Large intestine (tissue), 12 donors: ENCODE measurements around the gene NUP85. TPM values are rescaled to one million over a fixed set of nuclear protein-coding genes. Genes with fewer than 3 reads are reported as not detected.
A peak's percentile ranks its signal among the peaks of the same experiment; 100 is the strongest.
"Not testable (repeated sequence)": the region's sequence is repeated elsewhere in the genome, so short reads cannot be mapped to it uniquely, and the experiment has no call there.

Experiments used
- DNase-seq, 2 donors: peaks; one replicate each; pipeline versions ENCODE4 v3.0.0 to v3.0.0-alpha.2; 2013
- H3K27ac ChIP-seq: one replicate; pipeline ENCODE4 v1.5.1; 2013; ENCODE audit warnings: low read length
- H3K27me3 ChIP-seq: 2 replicates; pipeline ENCODE4 v1.6.1; 2013; ENCODE audit warnings: low read length; ENCODE audit not compliant: control insufficient read depth, insufficient read depth
- H3K36me3 ChIP-seq: 2 replicates; pipeline ENCODE4 v1.6.1; 2013; ENCODE audit warnings: low read length; ENCODE audit not compliant: control insufficient read depth, insufficient read depth
- H3K4me1 ChIP-seq: one replicate; pipeline ENCODE4 v1.6.1; 2013; ENCODE audit warnings: low read length; ENCODE audit not compliant: control insufficient read depth, insufficient read depth
- H3K4me3 ChIP-seq: one replicate; pipeline ENCODE4 v1.5.1; 2013; ENCODE audit warnings: low read length
- H3K9me3 ChIP-seq: one replicate; pipeline ENCODE4 v1.6.1; 2013; ENCODE audit warnings: mild to moderate bottlenecking, low read depth, low read length, moderate library complexity; ENCODE audit not compliant: control insufficient read depth
- WGBS: methylation state at CpG from one replicate; pipeline ENCODE4 v1.1.5; 2013; ENCODE audit warnings: low lambda C conversion rate; ENCODE audit not compliant: insufficient coverage; 5-methylcytosine and 5-hydroxymethylcytosine counted together
- long read RNA-seq, 11 donors: transcript quantifications; one replicate each; lab custom pipeline, GENCODE V29; 2026
- polyA plus RNA-seq: library from polyadenylated mRNA; unstranded; fragments of 120-200 nt; gene quantifications from one replicate; pipeline ENCODE4 v1.2.1, GENCODE V29; 2013

The NUP85 gene, protein sequence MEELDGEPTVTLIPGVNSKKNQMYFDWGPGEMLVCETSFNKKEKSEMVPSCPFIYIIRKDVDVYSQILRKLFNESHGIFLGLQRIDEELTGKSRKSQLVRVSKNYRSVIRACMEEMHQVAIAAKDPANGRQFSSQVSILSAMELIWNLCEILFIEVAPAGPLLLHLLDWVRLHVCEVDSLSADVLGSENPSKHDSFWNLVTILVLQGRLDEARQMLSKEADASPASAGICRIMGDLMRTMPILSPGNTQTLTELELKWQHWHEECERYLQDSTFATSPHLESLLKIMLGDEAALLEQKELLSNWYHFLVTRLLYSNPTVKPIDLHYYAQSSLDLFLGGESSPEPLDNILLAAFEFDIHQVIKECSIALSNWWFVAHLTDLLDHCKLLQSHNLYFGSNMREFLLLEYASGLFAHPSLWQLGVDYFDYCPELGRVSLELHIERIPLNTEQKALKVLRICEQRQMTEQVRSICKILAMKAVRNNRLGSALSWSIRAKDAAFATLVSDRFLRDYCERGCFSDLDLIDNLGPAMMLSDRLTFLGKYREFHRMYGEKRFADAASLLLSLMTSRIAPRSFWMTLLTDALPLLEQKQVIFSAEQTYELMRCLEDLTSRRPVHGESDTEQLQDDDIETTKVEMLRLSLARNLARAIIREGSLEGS
- 49.9 TPM for polyA plus RNA-seq
- long read RNA-seq, donor 1, partial matches to known transcripts, result 6 of 8 reads
- long read RNA-seq, donor 1, other reads (novel, unspliced or antisense), result 0 of 8 reads
- long read RNA-seq, donor 2, partial matches to known transcripts, result 17 of 27 reads
- long read RNA-seq, donor 2, other reads (novel, unspliced or antisense), result 0 of 27 reads
- long read RNA-seq, donor 3, result 0 reads
- long read RNA-seq, donor 4, result 0 reads
- long read RNA-seq, donor 5, partial matches to known transcripts, result 8 of 15 reads
- long read RNA-seq, donor 5, other reads (novel, unspliced or antisense), result 0 of 15 reads
- long read RNA-seq, donor 6, transcript NUP85-201 (19 exons, 2,121 nt), result major isoform, 5 of 19 reads
- long read RNA-seq, donor 6, partial matches to known transcripts, result 12 of 19 reads
- long read RNA-seq, donor 6, other reads (novel, unspliced or antisense), result 0 of 19 reads
- long read RNA-seq, donor 7, partial matches to known transcripts, result 16 of 18 reads
- long read RNA-seq, donor 7, other reads (novel, unspliced or antisense), result 0 of 18 reads
- long read RNA-seq, donor 8, partial matches to known transcripts, result 14 of 21 reads
- long read RNA-seq, donor 8, other reads (novel, unspliced or antisense), result 0 of 21 reads
- long read RNA-seq, donor 9, partial matches to known transcripts, result 10 of 15 reads
- long read RNA-seq, donor 9, other reads (novel, unspliced or antisense), result 0 of 15 reads
- long read RNA-seq, donor 10, transcript NUP85-201 (19 exons, 2,121 nt), result major isoform, 9 of 26 reads
- long read RNA-seq, donor 10, partial matches to known transcripts, result 14 of 26 reads
- long read RNA-seq, donor 10, other reads (novel, unspliced or antisense), result 0 of 26 reads
- long read RNA-seq, donor 11, partial matches to known transcripts, result 7 of 11 reads
- long read RNA-seq, donor 11, other reads (novel, unspliced or antisense), result 0 of 11 reads

GRCh38 chr17:75205037-75205792 is at the start of gene NUP85:
NUP85 (plus strand) TSS chr17:75205679; CDS start chr17:75205762, 83 bp downstream.
- peaks cover 8% of the 10 kb centered on the region for H3K36me3 ChIP-seq
- H3K4me1 ChIP-seq, result peaks cover 19% of the 10 kb centered on the region
- peak; percentile 91 to 95 for DNase-seq
- peak within 1 kb of the TSS; percentile 94 for H3K27ac ChIP-seq
- no peaks in the 10 kb centered on the region for H3K27me3 ChIP-seq
- H3K9me3 ChIP-seq, result no peaks in the 10 kb centered on the region
- no CpG with 5 or more reads among the region's 57 CpGs for WGBS
- H3K4me3 ChIP-seq, result peak within 1 kb of the TSS; percentile 75

- not testable (repeated sequence) for DNase-seq, H3K4me3 ChIP-seq, H3K4me1 ChIP-seq, H3K36me3 ChIP-seq, H3K27me3 ChIP-seq, H3K9me3 ChIP-seq, H3K27ac ChIP-seq
- WGBS, result no CpG with 5 or more reads among the region's 8 CpGs
Measured at GRCh38 chr17:75158480-75158879, 47.0 kb upstream of the NUP85 start.

- no peak overlapping the region for H3K27ac ChIP-seq
- no peaks in the 10 kb centered on the region for H3K36me3 ChIP-seq
- H3K4me1 ChIP-seq, result no peaks in the 10 kb centered on the region
- peak in 1 of 2 donors; percentile 19 for DNase-seq
- no peak overlapping the region for H3K4me3 ChIP-seq
- no peaks in the 10 kb centered on the region for H3K27me3 ChIP-seq
- WGBS, result no CpG with 5 or more reads among the region's 4 CpGs
- H3K9me3 ChIP-seq, result no peaks in the 10 kb centered on the region
Measured at GRCh38 chr17:75159196-75160031, 46.1 kb upstream of the NUP85 start.

- H3K27ac ChIP-seq, result no peak overlapping the region
- H3K9me3 ChIP-seq, result no peaks in the 10 kb centered on the region
- no peaks in the 10 kb centered on the region for H3K27me3 ChIP-seq
- H3K36me3 ChIP-seq, result no peaks in the 10 kb centered on the region
- H3K4me3 ChIP-seq, result no peak overlapping the region
- WGBS, result 100% methylated on average over 4 of the region's 5 CpGs
- no peaks in the 10 kb centered on the region for H3K4me1 ChIP-seq
- DNase-seq, result no peak
Measured at GRCh38 chr17:75160211-75160610, 45.3 kb upstream of the NUP85 start.

- WGBS, result no CpG with 5 or more reads among the region's 5 CpGs
- DNase-seq, result no peak
- Histone ChIP-seq H3K9me3 (no peaks in the 10 kb centered on the region), H3K36me3 (peaks cover 16% of the 10 kb centered on the region), H3K27me3 (no peaks in the 10 kb centered on the region), H3K27ac (no peak overlapping the region), H3K4me1 (no peaks in the 10 kb centered on the region), H3K4me3 (no peak overlapping the region)
Measured at GRCh38 chr17:75163074-75163473, 42.4 kb upstream of the NUP85 start.

DNA sequence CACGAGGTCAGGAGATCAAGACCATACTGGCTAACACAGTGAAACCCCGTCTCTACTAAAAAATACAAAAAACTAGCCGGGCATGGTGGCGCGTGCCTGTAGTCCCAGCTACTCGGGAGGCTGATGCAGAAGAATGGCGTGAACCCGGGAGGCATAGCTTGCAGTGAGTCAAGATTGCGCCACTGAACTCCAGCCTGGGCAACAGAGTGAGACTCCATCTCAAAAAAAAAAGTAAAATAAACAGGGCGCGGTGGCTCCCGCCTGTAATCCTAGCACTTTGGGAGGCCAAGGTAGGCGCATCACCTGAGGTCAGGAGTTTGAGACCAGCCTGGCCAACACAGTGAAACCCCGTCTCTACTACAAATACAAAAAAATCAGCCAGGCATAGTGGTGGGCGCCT is 40.9 kb upstream of the NUP85 start:
- no CpG with 5 or more reads among the region's 15 CpGs for WGBS
- H3K27ac ChIP-seq, H3K4me3 ChIP-seq, H3K27me3 ChIP-seq, H3K4me1 ChIP-seq, H3K9me3 ChIP-seq, DNase-seq: not testable (repeated sequence)
- H3K36me3 ChIP-seq, result peaks cover 24% of the 10 kb centered on the region

DNA sequence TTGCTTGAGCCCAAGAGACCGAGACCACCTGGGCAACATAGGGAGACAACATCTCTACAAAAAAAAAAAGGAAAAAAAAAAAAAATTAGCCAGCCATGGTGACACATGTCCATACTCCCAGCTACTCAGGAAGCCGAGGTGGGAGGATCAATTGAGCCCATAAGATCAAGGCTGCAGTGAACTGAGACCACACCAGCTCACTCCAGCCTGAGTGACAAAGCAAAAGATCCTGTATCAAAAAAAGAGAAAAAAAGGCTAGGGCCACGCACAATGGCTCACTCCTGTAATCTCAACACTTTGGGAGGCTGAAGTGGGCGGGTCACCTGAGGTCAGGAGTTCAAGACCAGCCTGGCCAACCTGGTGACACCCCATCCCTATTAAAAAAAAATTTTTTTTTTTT is 36.5 kb upstream of the NUP85 start:
- no CpG with 5 or more reads among the region's 4 CpGs for WGBS
- Histone ChIP-seq H3K27ac (no peak overlapping the region), H3K4me3 (no peak overlapping the region), H3K9me3 (no peaks in the 10 kb centered on the region), H3K36me3 (peaks cover 50% of the 10 kb centered on the region), H3K27me3 (no peaks in the 10 kb centered on the region), H3K4me1 (no peaks in the 10 kb centered on the region)
- no peak for DNase-seq

DNA sequence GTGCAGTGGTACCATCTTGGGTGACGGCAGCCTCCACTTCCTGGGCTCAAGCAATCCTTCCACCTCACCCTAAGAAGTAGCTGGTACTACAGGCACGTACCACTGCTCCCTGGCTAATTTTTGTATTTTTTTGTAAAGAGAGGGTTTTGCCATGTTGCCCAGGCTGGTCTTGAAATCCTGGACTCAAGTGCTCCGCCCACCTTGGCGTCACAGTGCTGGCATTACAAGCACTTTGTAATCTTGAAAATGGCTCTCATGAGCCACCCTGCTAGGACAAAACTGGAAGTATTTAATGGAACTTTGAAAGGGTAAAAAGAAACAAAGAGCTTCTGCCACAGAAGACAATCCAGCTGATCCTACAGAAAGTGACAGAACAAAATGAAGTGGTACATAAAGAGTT is 32.0 kb upstream of the NUP85 start:
- Histone ChIP-seq H3K36me3 (peaks cover 71% of the 10 kb centered on the region), H3K9me3 (no peaks in the 10 kb centered on the region), H3K4me3 (no peak overlapping the region), H3K27ac (no peak overlapping the region), H3K4me1 (no peaks in the 10 kb centered on the region), H3K27me3 (no peaks in the 10 kb centered on the region)
- no peak for DNase-seq
- no CpG with 5 or more reads among the region's 4 CpGs for WGBS

- Histone ChIP-seq H3K4me3 (no peak overlapping the region), H3K4me1 (no peaks in the 10 kb centered on the region), H3K36me3 (peaks cover 76% of the 10 kb centered on the region), H3K27me3 (no peaks in the 10 kb centered on the region), H3K27ac (no peak overlapping the region), H3K9me3 (no peaks in the 10 kb centered on the region)
- WGBS, result no CpG with 5 or more reads among the region's 11 CpGs
- no peak for DNase-seq
Measured at GRCh38 chr17:75174996-75175395, 30.5 kb upstream of the NUP85 start.
